ENCODE results near the gene FAM9C. TPM values are rescaled to one million over a fixed set of nuclear protein-coding genes. Genes with fewer than 3 reads are reported as not detected.

Gene FAM9C
- total and polyA plus RNA-seq, 2 donors: 0.07 TPM; not detected in 1

Other genes with a start within 250 kb of the FAM9C start
- gene TLR7, start 177.5 kb downstream of the FAM9C start, total RNA-seq: 2.2 TPM
- 0.62 TPM for gene TLR7, start 177.5 kb downstream of the FAM9C start, polyA plus RNA-seq
- gene TLR8, start 138.0 kb downstream of the FAM9C start, total RNA-seq: 3.7 TPM
- gene TLR8, start 138.0 kb downstream of the FAM9C start, polyA plus RNA-seq: 0.78 TPM
- 7,715 TPM for gene TMSB4X, start 69.5 kb downstream of the FAM9C start, total RNA-seq
- gene TMSB4X, start 69.5 kb downstream of the FAM9C start, polyA plus RNA-seq: 12,473 TPM